ENCODE data around the gene TTC28.

Gene TTC28

GRCh38 chr22:28442711-28443525 is 236.7 kb downstream of the TTC28 start (continued):
- TF ChIP-seq ZBTB6 (tag by site-specific recombination; IDR thresholded peaks at IDR 0.05), result no peak
- TF ChIP-seq ZNF354C (tag by site-specific recombination; IDR thresholded peaks at IDR 0.05; ENCODE audit: borderline replicate concordance, low read depth), result no peak
- peak; percentile 60 for TF ChIP-seq ZNF76 (tag by site-specific recombination; IDR thresholded peaks at IDR 0.05; ENCODE audit: borderline replicate concordance, low read depth)
- TF ChIP-seq IKZF3 (tag by site-specific recombination; IDR thresholded peaks at IDR 0.05), result 0 out of 2 replicates have a peak, but pooled peaks have one; percentile 9
- TF ChIP-seq HOXC10 (CRISPR knock-in tag; IDR thresholded peaks at IDR 0.05), result no peak
- TF ChIP-seq ZNF248 (tag by site-specific recombination; IDR thresholded peaks at IDR 0.05), result no peak
- TF ChIP-seq ZEB2 (tag by site-specific recombination; IDR thresholded peaks at IDR 0.05), result peak; percentile 4; the same call in 1 of the 2 replicates
- TF ChIP-seq ZNF341 (tag by site-specific recombination; IDR thresholded peaks at IDR 0.05; ENCODE audit: low read depth), result peak; percentile 90
- TF ChIP-seq ZNF211 (tag by site-specific recombination; IDR thresholded peaks at IDR 0.05; ENCODE audit: low read depth), result no peak
- no peak for TF ChIP-seq ZNF571 (tag by site-specific recombination; IDR thresholded peaks at IDR 0.05)
- TF ChIP-seq ZBTB11 (tag by site-specific recombination; conservative IDR thresholded peaks at IDR 0.05; ENCODE audit: low read depth), result 0 out of 2 replicates have a peak, but pooled peaks have one; percentile 29
- no peak for TF ChIP-seq ZNF175 (tag by site-specific recombination; IDR thresholded peaks at IDR 0.05)
- no peak for TF ChIP-seq GLIS2 (tag by site-specific recombination; IDR thresholded peaks at IDR 0.05)
- peak; percentile 61; the same call in 1 of the 2 replicates for TF ChIP-seq ZBTB48 (tag by site-specific recombination; IDR thresholded peaks at IDR 0.05)
- TF ChIP-seq, protein P1, sequence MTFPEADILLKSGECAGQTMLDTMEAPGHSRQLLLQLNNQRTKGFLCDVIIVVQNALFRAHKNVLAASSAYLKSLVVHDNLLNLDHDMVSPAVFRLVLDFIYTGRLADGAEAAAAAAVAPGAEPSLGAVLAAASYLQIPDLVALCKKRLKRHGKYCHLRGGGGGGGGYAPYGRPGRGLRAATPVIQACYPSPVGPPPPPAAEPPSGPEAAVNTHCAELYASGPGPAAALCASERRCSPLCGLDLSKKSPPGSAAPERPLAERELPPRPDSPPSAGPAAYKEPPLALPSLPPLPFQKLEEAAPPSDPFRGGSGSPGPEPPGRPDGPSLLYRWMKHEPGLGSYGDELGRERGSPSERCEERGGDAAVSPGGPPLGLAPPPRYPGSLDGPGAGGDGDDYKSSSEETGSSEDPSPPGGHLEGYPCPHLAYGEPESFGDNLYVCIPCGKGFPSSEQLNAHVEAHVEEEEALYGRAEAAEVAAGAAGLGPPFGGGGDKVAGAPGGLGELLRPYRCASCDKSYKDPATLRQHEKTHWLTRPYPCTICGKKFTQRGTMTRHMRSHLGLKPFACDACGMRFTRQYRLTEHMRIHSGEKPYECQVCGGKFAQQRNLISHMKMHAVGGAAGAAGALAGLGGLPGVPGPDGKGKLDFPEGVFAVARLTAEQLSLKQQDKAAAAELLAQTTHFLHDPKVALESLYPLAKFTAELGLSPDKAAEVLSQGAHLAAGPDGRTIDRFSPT (tag by site-specific recombination; IDR thresholded peaks at IDR 0.05), result no peak
- TF ChIP-seq, protein P2, sequence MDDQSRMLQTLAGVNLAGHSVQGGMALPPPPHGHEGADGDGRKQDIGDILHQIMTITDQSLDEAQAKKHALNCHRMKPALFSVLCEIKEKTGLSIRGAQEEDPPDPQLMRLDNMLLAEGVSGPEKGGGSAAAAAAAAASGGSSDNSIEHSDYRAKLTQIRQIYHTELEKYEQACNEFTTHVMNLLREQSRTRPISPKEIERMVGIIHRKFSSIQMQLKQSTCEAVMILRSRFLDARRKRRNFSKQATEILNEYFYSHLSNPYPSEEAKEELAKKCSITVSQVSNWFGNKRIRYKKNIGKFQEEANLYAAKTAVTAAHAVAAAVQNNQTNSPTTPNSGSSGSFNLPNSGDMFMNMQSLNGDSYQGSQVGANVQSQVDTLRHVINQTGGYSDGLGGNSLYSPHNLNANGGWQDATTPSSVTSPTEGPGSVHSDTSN (CRISPR knock-in tag; IDR thresholded peaks at IDR 0.05), result no peak
- no peak for TF ChIP-seq ZBTB17 (tag by site-specific recombination; IDR thresholded peaks at IDR 0.05)
- peak; percentile 54 for TF ChIP-seq PATZ1 (tag by site-specific recombination; IDR thresholded peaks at IDR 0.05)
- TF ChIP-seq MYNN (tag by site-specific recombination; IDR thresholded peaks at IDR 0.05; ENCODE audit: borderline replicate concordance), result no peak
- TF ChIP-seq, protein P3, sequence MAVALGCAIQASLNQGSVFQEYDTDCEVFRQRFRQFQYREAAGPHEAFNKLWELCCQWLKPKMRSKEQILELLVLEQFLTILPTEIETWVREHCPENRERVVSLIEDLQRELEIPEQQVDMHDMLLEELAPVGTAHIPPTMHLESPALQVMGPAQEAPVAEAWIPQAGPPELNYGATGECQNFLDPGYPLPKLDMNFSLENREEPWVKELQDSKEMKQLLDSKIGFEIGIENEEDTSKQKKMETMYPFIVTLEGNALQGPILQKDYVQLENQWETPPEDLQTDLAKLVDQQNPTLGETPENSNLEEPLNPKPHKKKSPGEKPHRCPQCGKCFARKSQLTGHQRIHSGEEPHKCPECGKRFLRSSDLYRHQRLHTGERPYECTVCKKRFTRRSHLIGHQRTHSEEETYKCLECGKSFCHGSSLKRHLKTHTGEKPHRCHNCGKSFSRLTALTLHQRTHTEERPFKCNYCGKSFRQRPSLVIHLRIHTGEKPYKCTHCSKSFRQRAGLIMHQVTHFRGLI (tag by site-specific recombination; IDR thresholded peaks at IDR 0.05), result peak; percentile 63; the same call in 1 of the 2 replicates
- TF ChIP-seq YY2 (tag by site-specific recombination; IDR thresholded peaks at IDR 0.05), result no peak
- TF ChIP-seq ZNF335 (tag by site-specific recombination; conservative IDR thresholded peaks at IDR 0.05), result 0 out of 2 replicates have a peak, but pooled peaks have one; percentile 3
- TF ChIP-seq ZNF488 (tag by site-specific recombination; IDR thresholded peaks at IDR 0.05), result no peak
- peak; percentile 25; the same call in 1 of the 2 replicates for TF ChIP-seq SP3 (tag by site-specific recombination; IDR thresholded peaks at IDR 0.05)
- TF ChIP-seq OSR2 (tag by site-specific recombination; IDR thresholded peaks at IDR 0.05), result no peak
- no peak for TF ChIP-seq KLF1 (tag by site-specific recombination; IDR thresholded peaks at IDR 0.05)
- no peak for TF ChIP-seq ZNF157 (tag by site-specific recombination; IDR thresholded peaks at IDR 0.05)

Measured in HEK293 (cell line).